Prostate gland (tissue), 2 donors: ENCODE measurements around the gene DIAPH2. TPM values are rescaled to one million over a fixed set of nuclear protein-coding genes. Genes with fewer than 3 reads are reported as not detected.

ENCODE experiments used
- DNase-seq: peaks from one replicate; pipeline ENCODE4 v3.0.0-alpha.2; 2019; ENCODE audit warnings: low spot score
- H3K27ac ChIP-seq, 2 donors: fragments of 200-600 bp; sonication (generic); 2 replicates each; pipeline ENCODE4 v1.5.1; 2017 to 2019
- H3K27me3 ChIP-seq: fragments of 200-600 bp; sonication (generic); replicated peaks from 2 replicates; pipeline ENCODE4 v1.5.1; 2019; ENCODE audit not compliant: insufficient read depth
- H3K36me3 ChIP-seq, 2 donors: fragments of 200-600 bp; sonication (generic); 1 replicate in 1 of 2; 2 replicates in 1 of 2; pipeline versions ENCODE4 v1.5.1 to v1.8.1; 2017 to 2019
- H3K4me1 ChIP-seq: fragments of 200-600 bp; sonication (generic); replicated peaks from 2 replicates; pipeline ENCODE4 v1.5.1; 2019
- H3K4me3 ChIP-seq, 2 donors: fragments of 200-600 bp; sonication (generic); 2 replicates each; pipeline ENCODE4 v1.5.1; 2017 to 2019
- H3K9me3 ChIP-seq: fragments of 200-600 bp; sonication (generic); 2 replicates; pipeline ENCODE4 v1.5.1; 2017
- CTCF ChIP-seq, 4 experiments: fragments of 200-600 bp in 2 of 4; fragments of 450-650 bp in 2 of 4; sonication (generic) in 2 of 4; IDR thresholded peaks; 1 replicate in 3 of 4; 2 replicates in 1 of 4; pipeline ENCODE4 v1.5.1; 2016 to 2019; ENCODE audit warnings: antibody characterized with exemption in 4 of 4, mild to moderate bottlenecking in 2 of 4, moderate library complexity in 2 of 4
- POLR2A ChIP-seq: fragments of 450-650 bp; IDR thresholded peaks from one replicate; pipeline ENCODE4 v1.6.1; 2016; ENCODE audit warnings: antibody characterized with exemption, mild to moderate bottlenecking
- POLR2AphosphoS5 ChIP-seq: sonication (generic); formaldehyde crosslinking; IDR thresholded peaks from one replicate; pipeline ENCODE4 v1.6.1; 2017; ENCODE audit warnings: antibody characterized with exemption
- WGBS: methylation state at CpG from one replicate; pipeline ENCODE4 v1.1.5; 2018; 5-methylcytosine and 5-hydroxymethylcytosine counted together
- intact Hi-C: fragments of 100-400 bp; cut with DNase I; formaldehyde crosslinking; loops from one replicate; pipeline ENCODE4 v1.14.2; 2022
- total RNA-seq, 2 donors: library from RNA; depleted of rRNA; stranded (reverse); fragments of >200 nt; gene quantifications; one replicate each; pipeline ENCODE4 v1.1.0, GENCODE V29; 2016

Gene DIAPH2
- total RNA-seq, 2 donors from 2014 or later: 8.1 to 44.8 TPM

- H3K4me3 ChIP-seq: no peak overlapping the region
- H3K36me3 ChIP-seq: no peaks in the 10 kb centered on the region
- no peaks in the 10 kb centered on the region for H3K9me3 ChIP-seq
- DNase-seq: no peak
- no peaks in the 10 kb centered on the region for H3K27me3 ChIP-seq
- TF ChIP-seq POLR2AphosphoS5 (no peak), POLR2A (no peak), CTCF (IDR thresholded peaks at IDR 0.05) (no peak)
- intact Hi-C loops: no loop called here
- H3K27ac ChIP-seq: no peak overlapping the region
- WGBS: 75% methylated on average over 1 of the region's 1 CpG
- no peaks in the 10 kb centered on the region for H3K4me1 ChIP-seq
Observed at GRCh38 chrX:97306771-97307470, 622.3 kb downstream of the DIAPH2 start.

- Histone ChIP-seq H3K27me3 (no peaks in the 10 kb centered on the region), H3K9me3 (no peaks in the 10 kb centered on the region), H3K4me1 (no peaks in the 10 kb centered on the region), H3K27ac (no peak overlapping the region), H3K36me3 (no peaks in the 10 kb centered on the region), H3K4me3 (no peak overlapping the region)
- WGBS: 100% methylated on average over 4 of the region's 4 CpGs
- no peak for DNase-seq
- TF ChIP-seq POLR2AphosphoS5 (no peak), CTCF (IDR thresholded peaks at IDR 0.05) (no peak), POLR2A (no peak)
- intact Hi-C loops: no loop called here
Observed at GRCh38 chrX:97308171-97308570, 623.5 kb downstream of the DIAPH2 start.

- DNase-seq: no peak
- TF ChIP-seq POLR2A: no peak
- TF ChIP-seq CTCF (IDR thresholded peaks at IDR 0.05): no peak
- no peak for TF ChIP-seq POLR2AphosphoS5
- Histone ChIP-seq H3K36me3 (no peaks in the 10 kb centered on the region), H3K27ac (no peak overlapping the region), H3K27me3 (no peaks in the 10 kb centered on the region), H3K9me3 (no peaks in the 10 kb centered on the region), H3K4me3 (no peak overlapping the region), H3K4me1 (no peaks in the 10 kb centered on the region)
- intact Hi-C loops: no loop called here
- 91% methylated on average over 2 of the region's 2 CpGs for WGBS
Observed at GRCh38 chrX:97309487-97310116, 625.0 kb downstream of the DIAPH2 start.

GRCh38 chrX:97310373-97310772 is 625.7 kb downstream of the DIAPH2 start:
- intact Hi-C loops: no loop called here
- H3K27ac ChIP-seq: no peak overlapping the region
- DNase-seq: no peak
- TF ChIP-seq POLR2A: no peak
- no peak for TF ChIP-seq CTCF (IDR thresholded peaks at IDR 0.05)
- TF ChIP-seq POLR2AphosphoS5: no peak
- WGBS: 88% methylated on average over 8 of the region's 8 CpGs
- no peaks in the 10 kb centered on the region for H3K36me3 ChIP-seq
- no peak overlapping the region for H3K4me3 ChIP-seq
- no peaks in the 10 kb centered on the region for H3K4me1 ChIP-seq
- no peaks in the 10 kb centered on the region for H3K27me3 ChIP-seq
- H3K9me3 ChIP-seq: no peaks in the 10 kb centered on the region
